Measurements from ENCODE around the gene SERPINB7. TPM values are rescaled to one million over a fixed set of nuclear protein-coding genes. Genes with fewer than 3 reads are reported as not detected.
A peak's percentile ranks its signal among the peaks of the same experiment; 100 is the strongest.

The SERPINB7 gene
- total RNA-seq, 2 donors from 2014 or later, result 0.71 TPM; not detected in 1

- DNase-seq (ENCODE audit: low spot score), result no peak
- H3K4me3 ChIP-seq, result no peak overlapping the region
- H3K27me3 ChIP-seq, result no peaks in the 10 kb centered on the region
- no peaks in the 10 kb centered on the region for H3K36me3 ChIP-seq
- TF ChIP-seq, protein P1, sequence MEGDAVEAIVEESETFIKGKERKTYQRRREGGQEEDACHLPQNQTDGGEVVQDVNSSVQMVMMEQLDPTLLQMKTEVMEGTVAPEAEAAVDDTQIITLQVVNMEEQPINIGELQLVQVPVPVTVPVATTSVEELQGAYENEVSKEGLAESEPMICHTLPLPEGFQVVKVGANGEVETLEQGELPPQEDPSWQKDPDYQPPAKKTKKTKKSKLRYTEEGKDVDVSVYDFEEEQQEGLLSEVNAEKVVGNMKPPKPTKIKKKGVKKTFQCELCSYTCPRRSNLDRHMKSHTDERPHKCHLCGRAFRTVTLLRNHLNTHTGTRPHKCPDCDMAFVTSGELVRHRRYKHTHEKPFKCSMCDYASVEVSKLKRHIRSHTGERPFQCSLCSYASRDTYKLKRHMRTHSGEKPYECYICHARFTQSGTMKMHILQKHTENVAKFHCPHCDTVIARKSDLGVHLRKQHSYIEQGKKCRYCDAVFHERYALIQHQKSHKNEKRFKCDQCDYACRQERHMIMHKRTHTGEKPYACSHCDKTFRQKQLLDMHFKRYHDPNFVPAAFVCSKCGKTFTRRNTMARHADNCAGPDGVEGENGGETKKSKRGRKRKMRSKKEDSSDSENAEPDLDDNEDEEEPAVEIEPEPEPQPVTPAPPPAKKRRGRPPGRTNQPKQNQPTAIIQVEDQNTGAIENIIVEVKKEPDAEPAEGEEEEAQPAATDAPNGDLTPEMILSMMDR (IDR thresholded peaks at IDR 0.05), result peak in 1 of 2 donors; percentile 35
- no peaks in the 10 kb centered on the region for H3K9me3 ChIP-seq
- no peak overlapping the region for H3K27ac ChIP-seq
- H3K4me1 ChIP-seq, result no peaks in the 10 kb centered on the region
Measured at GRCh38 chr18:63850020-63850419, 74.8 kb downstream of the SERPINB7 start.

DNA sequence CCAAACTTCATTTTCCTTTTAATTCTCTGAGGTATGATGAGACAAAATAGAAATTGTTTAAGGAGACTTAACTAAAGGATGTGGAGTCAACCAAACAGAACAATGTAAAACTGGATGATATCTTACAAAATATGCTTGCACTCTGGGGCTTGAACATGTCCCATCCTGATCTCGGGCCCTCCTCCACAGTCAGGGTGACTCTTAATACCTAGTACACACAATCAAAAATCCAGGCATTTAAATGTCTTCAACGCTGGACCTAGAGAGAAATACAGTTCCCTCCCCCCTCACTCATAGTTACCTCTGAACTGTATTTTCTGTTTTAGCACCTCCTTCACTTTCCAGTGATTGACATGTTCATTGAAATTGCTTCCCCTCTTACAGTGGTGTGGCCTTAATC lies 75.4 kb downstream of the SERPINB7 start:
- Histone ChIP-seq H3K36me3 (no peaks in the 10 kb centered on the region), H3K27ac (no peak overlapping the region), H3K4me3 (no peak overlapping the region), H3K9me3 (no peaks in the 10 kb centered on the region), H3K27me3 (no peaks in the 10 kb centered on the region), H3K4me1 (no peaks in the 10 kb centered on the region)
- TF ChIP-seq, protein P1 (IDR thresholded peaks at IDR 0.05), result no peak
- DNase-seq (ENCODE audit: low spot score), result no peak

Other genes with a start within 250 kb of the SERPINB7 start
- gene SERPINB12, start 233.0 kb upstream of the SERPINB7 start, total RNA-seq, result not detected
- not detected for gene SERPINB13, start 188.1 kb upstream of the SERPINB7 start, total RNA-seq
- gene SERPINB4, start 131.2 kb upstream of the SERPINB7 start, total RNA-seq, result not detected
- not detected for gene SERPINB3, start 113.5 kb upstream of the SERPINB7 start, total RNA-seq
- not detected for gene SERPINB11, start 72.5 kb upstream of the SERPINB7 start, total RNA-seq
- gene SERPINB2, start 112.3 kb downstream of the SERPINB7 start, total RNA-seq, result 1 to 10 TPM in 1 of 2 donors, under 1 TPM in 1; 0.94 to 2.3 TPM
- under 1 TPM in 1 of 2 donors, not detected in 1; 0.47 TPM for gene SERPINB10, start 132.5 kb downstream of the SERPINB7 start, total RNA-seq
- under 1 TPM in 1 of 2 donors, not detected in 1; 0.48 TPM for gene HMSD, start 173.9 kb downstream of the SERPINB7 start, total RNA-seq
- 1 to 10 TPM; 3.4 to 8.4 TPM for gene SERPINB8, start 194.7 kb downstream of the SERPINB7 start, total RNA-seq